PC-3 (cell line): ENCODE measurements around the gene KCNJ10. TPM values are rescaled to one million over a fixed set of nuclear protein-coding genes. Genes with fewer than 3 reads are reported as not detected.

Experiments used
- ATAC-seq: fragments of 200-7000 bp; cut with Tn5 transposase; 2 replicates; pipeline ENCODE4 v1.9.1; 2020; ENCODE audit warnings: mild to moderate bottlenecking, moderate library complexity
- BruUV-seq: library from RNA; stranded (reverse); fragments of 400-500 nt; replicated peaks from 2 replicates; lab custom pipeline; 2021; lab: Mats Ljungman, UMichigan
- CTCF ChIA-PET: fragments of 300-600 bp; sonication (Branson Sonifier 250); formaldehyde crosslinking; loops from one replicate; lab custom pipeline; 2022; ENCODE audit warnings: antibody characterized with exemption; lab: Charles Lee
- POLR2A ChIA-PET: fragments of 300-600 bp; sonication (Branson Sonifier 250); formaldehyde crosslinking; loops from one replicate; lab custom pipeline; 2022; ENCODE audit warnings: antibody characterized with exemption; ENCODE audit not compliant: unreplicated experiment; lab: Charles Lee
- DNase-seq: peaks from one replicate; pipeline ENCODE4 v3.0.0-alpha.2; 2015
- H2AFZ ChIP-seq: fragments of 300-600 bp; sonication (generic); 2 replicates; pipeline ENCODE4 v1.6.0; 2016; ENCODE audit warnings: antibody characterized with exemption, low read length
- H3F3A ChIP-seq: fragments of 300-600 bp; sonication (generic); one replicate; pipeline ENCODE4 v1.6.0; 2017; ENCODE audit warnings: antibody characterized with exemption, low read length, control low read depth, mild to moderate bottlenecking; ENCODE audit not compliant: unreplicated experiment
- H3K27ac ChIP-seq: fragments of 300-600 bp; sonication (generic); 2 replicates; pipeline ENCODE4 v1.5.1; 2016; ENCODE audit warnings: mild to moderate bottlenecking, low read length
- H3K27me3 ChIP-seq: fragments of 300-600 bp; sonication (generic); 2 replicates; pipeline ENCODE4 v1.6.1; 2016; ENCODE audit warnings: low read length, mixed read lengths
- H3K36me3 ChIP-seq: fragments of 300-600 bp; sonication (generic); 2 replicates; pipeline ENCODE4 v1.6.1; 2016; ENCODE audit warnings: low read depth, mixed run types, low read length, mixed read lengths
- H3K4me1 ChIP-seq: fragments of 300-600 bp; sonication (generic); 2 replicates; pipeline ENCODE4 v1.5.1; 2016; ENCODE audit warnings: low read length; ENCODE audit not compliant: insufficient read depth
- H3K4me2 ChIP-seq: fragments of 300-600 bp; sonication (generic); 2 replicates; pipeline ENCODE4 v1.6.0; 2016; ENCODE audit warnings: low read length
- H3K4me3 ChIP-seq: fragments of 300-600 bp; sonication (generic); 2 replicates; pipeline ENCODE4 v1.5.1; 2016; ENCODE audit warnings: mild to moderate bottlenecking, low read length, mixed read lengths
- H3K79me2 ChIP-seq: fragments of 300-600 bp; sonication (generic); 2 replicates; pipeline ENCODE4 v1.6.1; 2017; ENCODE audit warnings: low read length, mixed read lengths
- H3K9ac ChIP-seq: fragments of 300-600 bp; sonication (generic); 2 replicates; pipeline ENCODE4 v1.6.0; 2016; ENCODE audit warnings: mild to moderate bottlenecking, low read length
- H3K9me2 ChIP-seq: fragments of 300-600 bp; sonication (generic); replicated peaks from 2 replicates; pipeline ENCODE4 v1.6.1; 2016; ENCODE audit warnings: mixed run types, low read length, mixed read lengths
- H3K9me3 ChIP-seq: fragments of 300-600 bp; sonication (generic); 2 replicates; pipeline ENCODE4 v1.6.1; 2016; ENCODE audit warnings: low read length, mixed read lengths
- H4K20me1 ChIP-seq: fragments of 300-600 bp; sonication (generic); 2 replicates; pipeline ENCODE4 v1.6.1; 2016; ENCODE audit warnings: low read length, mixed read lengths
- EZH2 ChIP-seq: fragments of 300-600 bp; sonication (generic); IDR thresholded peaks from one replicate; pipeline ENCODE4 v1.6.1; 2017; ENCODE audit warnings: antibody characterized with exemption, mild to moderate bottlenecking, low read length; ENCODE audit not compliant: unreplicated experiment
- EZH2phosphoT487 ChIP-seq: fragments of 300-600 bp; sonication (generic); IDR thresholded peaks from 2 replicates; pipeline ENCODE4 v1.6.1; 2018; ENCODE audit warnings: mild to moderate bottlenecking, antibody characterized with exemption, low read length, borderline replicate concordance
- intact Hi-C: fragments of 100-400 bp; cut with micrococcal nuclease; formaldehyde crosslinking; loops from 2 replicates; pipeline ENCODE4 v1.9.0; 2023
- total RNA-seq: library from RNA; depleted of rRNA; stranded (reverse); fragments of >200 nt; gene quantifications from 2 replicates; pipeline ENCODE4 v1.2.3, GENCODE V29; 2014; rRNA removed
- TF ChIP-seq, protein P1 (sequence below): fragments of 300-600 bp; sonication (generic); conservative IDR thresholded peaks from 2 replicates; pipeline ENCODE4 v1.5.1; 2017; ENCODE audit warnings: antibody characterized with exemption, low read depth, mild to moderate bottlenecking, low read length

KCNJ10 gene
- total RNA-seq, 1 experiment from 2014 or later: 0.15 TPM

DNA sequence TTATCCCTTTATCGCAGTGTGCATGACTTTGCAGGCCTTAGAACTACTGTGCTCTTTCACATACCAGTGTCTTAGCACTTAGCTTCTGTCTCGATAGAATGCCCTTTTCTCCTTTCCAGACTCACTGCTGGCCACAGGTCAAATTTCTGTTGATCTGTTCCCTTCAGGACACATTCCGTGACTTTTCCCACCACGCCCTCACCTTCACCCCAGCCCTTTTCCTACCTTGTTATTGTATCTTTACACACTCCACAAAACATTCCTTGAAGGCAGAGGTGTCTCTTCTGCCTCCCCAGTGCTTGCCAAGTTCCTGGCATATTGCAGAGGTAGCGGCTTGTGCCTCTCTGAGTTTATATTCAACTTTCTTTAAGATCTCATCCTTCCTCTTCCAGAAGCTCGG lies 120.8 kb downstream of the KCNJ10 start:
- POLR2A ChIA-PET: no interaction called here
- TF ChIP-seq EZH2 (no peak), EZH2phosphoT487 (no peak)
- TF ChIP-seq, protein P1, sequence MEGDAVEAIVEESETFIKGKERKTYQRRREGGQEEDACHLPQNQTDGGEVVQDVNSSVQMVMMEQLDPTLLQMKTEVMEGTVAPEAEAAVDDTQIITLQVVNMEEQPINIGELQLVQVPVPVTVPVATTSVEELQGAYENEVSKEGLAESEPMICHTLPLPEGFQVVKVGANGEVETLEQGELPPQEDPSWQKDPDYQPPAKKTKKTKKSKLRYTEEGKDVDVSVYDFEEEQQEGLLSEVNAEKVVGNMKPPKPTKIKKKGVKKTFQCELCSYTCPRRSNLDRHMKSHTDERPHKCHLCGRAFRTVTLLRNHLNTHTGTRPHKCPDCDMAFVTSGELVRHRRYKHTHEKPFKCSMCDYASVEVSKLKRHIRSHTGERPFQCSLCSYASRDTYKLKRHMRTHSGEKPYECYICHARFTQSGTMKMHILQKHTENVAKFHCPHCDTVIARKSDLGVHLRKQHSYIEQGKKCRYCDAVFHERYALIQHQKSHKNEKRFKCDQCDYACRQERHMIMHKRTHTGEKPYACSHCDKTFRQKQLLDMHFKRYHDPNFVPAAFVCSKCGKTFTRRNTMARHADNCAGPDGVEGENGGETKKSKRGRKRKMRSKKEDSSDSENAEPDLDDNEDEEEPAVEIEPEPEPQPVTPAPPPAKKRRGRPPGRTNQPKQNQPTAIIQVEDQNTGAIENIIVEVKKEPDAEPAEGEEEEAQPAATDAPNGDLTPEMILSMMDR: no peak
- Histone ChIP-seq H3K4me1 (peaks cover 43% of the 10 kb centered on the region), H2AFZ (no peak overlapping the region), H3K27ac (peak overlapping the region; percentile 16; the same call in 1 of the 2 replicates), H3K79me2 (peaks cover 13% of the 10 kb centered on the region), H3F3A (no peaks in the 10 kb centered on the region), H3K9me2 (no peaks in the 10 kb centered on the region), H3K4me3 (no peak overlapping the region), H3K9ac (no peak overlapping the region), H3K4me2 (peak overlapping the region; percentile 25), H3K27me3 (no peaks in the 10 kb centered on the region), H3K36me3 (no peaks in the 10 kb centered on the region), H3K9me3 (no peaks in the 10 kb centered on the region), H4K20me1 (no peaks in the 10 kb centered on the region)
- BruUV-seq: no TSS peak
- no peak for DNase-seq
- no peak for ATAC-seq
- CTCF ChIA-PET: interaction anchor here (0.7 to 1.0 kb wide), 2 partner anchors 59 to 150 kb away, joined by 3 read pairs; no protein-coding TSS in a partner anchor
- intact Hi-C loops: no loop called here

Other genes with a start within 250 kb of the KCNJ10 start
- not detected in 2 replicates for gene SLAMF8, start 243.3 kb downstream of the KCNJ10 start, total RNA-seq
- gene VSIG8, start 207.5 kb downstream of the KCNJ10 start, total RNA-seq: 0.29 and 0.47 TPM in 2 replicates
- gene CFAP45, start 170.0 kb downstream of the KCNJ10 start, total RNA-seq: 1.6 and 4.8 TPM in 2 replicates
- gene TAGLN2, start 144.7 kb downstream of the KCNJ10 start, total RNA-seq: 1,281 and 1,584 TPM in 2 replicates
- 15.6 and 19.9 TPM in 2 replicates for gene IGSF9, start 124.5 kb downstream of the KCNJ10 start, total RNA-seq
- gene SLAMF9, start 115.9 kb downstream of the KCNJ10 start, total RNA-seq: 5.9 and 8.7 TPM in 2 replicates
- 6.7 and 6.9 TPM in 2 replicates for gene PIGM, start 38.2 kb downstream of the KCNJ10 start, total RNA-seq
- gene KCNJ9, start 11.4 kb upstream of the KCNJ10 start, total RNA-seq: not detected in 2 replicates
- 37.1 and 49.1 TPM in 2 replicates for gene IGSF8, start 28.5 kb upstream of the KCNJ10 start, total RNA-seq
- gene ATP1A2, start 45.6 kb upstream of the KCNJ10 start, total RNA-seq: not detected in 2 replicates
- gene ATP1A4, start 81.4 kb upstream of the KCNJ10 start, total RNA-seq: 0.04 TPM in 1 of 2 replicates, not detected in the other
- 0.12 TPM in 1 of 2 replicates, not detected in the other for gene CASQ1, start 120.4 kb upstream of the KCNJ10 start, total RNA-seq
- gene PEA15, start 135.2 kb upstream of the KCNJ10 start, total RNA-seq: 90.3 and 128 TPM in 2 replicates
- gene DCAF8, start 192.4 kb upstream of the KCNJ10 start, total RNA-seq: 122 and 139 TPM in 2 replicates
- gene PEX19, start 215.0 kb upstream of the KCNJ10 start, total RNA-seq: 63.2 and 65.4 TPM in 2 replicates